Astrocyte of the spinal cord (primary cell): ENCODE results near the gene MT1F.
A peak's percentile ranks its signal among the peaks of the same experiment; 100 is the strongest.
"Not testable (repeated sequence)": the region's sequence is repeated elsewhere in the genome, so short reads cannot be mapped to it uniquely, and the experiment has no call there.

Experiments used
- DNase-seq: peaks from one replicate; pipeline ENCODE4 v3.0.0; 2011; ENCODE audit warnings: low read depth, low spot score
- H3K4me3 ChIP-seq: 2 replicates; pipeline ENCODE4 v1.5.1; 2011; ENCODE audit warnings: low read depth, mild to moderate bottlenecking, low read length, moderate library complexity
- in situ Hi-C: cut with HindIII; loops from 2 replicates; pipeline ENCODE4 v1.10.0; 2017; ENCODE audit warnings: low sequenced_read_pairs
- TF ChIP-seq, protein P1 (sequence below): IDR thresholded peaks from 2 replicates; pipeline ENCODE4 v1.5.1; 2012; ENCODE audit warnings: low read depth, mild to moderate bottlenecking, low read length, inconsistent platforms

Gene MT1F

DNA sequence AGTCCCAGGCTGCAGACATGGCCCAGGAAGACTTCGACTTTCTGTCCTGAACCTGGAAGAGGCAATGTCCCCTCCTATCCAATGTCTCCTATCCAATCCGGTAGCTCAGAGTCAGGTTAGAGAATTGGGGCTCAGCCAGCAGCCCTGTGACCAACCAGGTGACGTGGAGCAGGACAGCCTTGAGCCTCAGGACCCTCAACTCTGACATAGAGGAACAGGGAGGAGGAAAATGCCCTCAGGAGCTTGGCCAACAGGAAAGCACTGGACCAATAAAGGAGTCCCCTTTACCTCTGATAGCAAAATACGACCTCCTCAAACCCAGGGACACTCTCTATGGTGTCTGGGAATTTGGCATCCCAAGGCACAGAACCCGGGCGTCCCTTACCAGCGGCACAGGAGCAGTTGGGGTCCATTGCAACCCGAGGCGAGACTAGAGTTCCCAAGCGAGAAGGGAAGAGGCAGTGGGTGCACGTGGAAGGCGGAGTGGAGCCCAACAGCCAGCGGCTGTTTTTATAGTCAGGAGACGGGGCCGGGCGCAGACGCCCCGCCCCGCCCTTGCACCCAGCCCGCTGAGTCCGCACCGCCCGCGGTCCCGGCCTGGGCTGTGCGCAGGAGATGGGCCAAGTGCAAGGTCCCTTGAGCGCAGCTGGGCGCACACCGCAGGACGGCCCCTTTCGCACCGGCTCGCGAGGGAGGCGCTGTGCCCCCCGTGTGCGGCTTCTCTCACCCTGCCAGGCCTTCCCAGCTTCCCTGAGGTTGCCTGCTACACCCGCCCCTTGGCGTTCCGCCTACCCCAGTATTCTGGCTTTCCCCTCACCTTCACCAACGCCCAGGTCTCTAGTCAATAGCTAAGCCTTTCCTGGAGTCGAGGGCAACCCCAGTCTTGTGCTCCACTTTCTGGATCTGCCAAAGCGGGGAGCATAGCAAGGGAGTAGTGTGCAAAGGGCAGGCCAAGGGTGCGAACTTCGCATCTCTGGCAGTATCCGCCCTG lies 10.1 kb downstream of the MT1F start, which contains the start of gene MT1G:
TSS of gene MT1G (minus strand) at position 485 of the 991 bp plus-strand sequence. CDS start at position 413, 72 bp downstream.
- no peak within 1 kb of the TSS for H3K4me3 ChIP-seq
- in situ Hi-C loops: no loop called here
- DNase-seq: peak; percentile 12
- TF ChIP-seq, protein P1, sequence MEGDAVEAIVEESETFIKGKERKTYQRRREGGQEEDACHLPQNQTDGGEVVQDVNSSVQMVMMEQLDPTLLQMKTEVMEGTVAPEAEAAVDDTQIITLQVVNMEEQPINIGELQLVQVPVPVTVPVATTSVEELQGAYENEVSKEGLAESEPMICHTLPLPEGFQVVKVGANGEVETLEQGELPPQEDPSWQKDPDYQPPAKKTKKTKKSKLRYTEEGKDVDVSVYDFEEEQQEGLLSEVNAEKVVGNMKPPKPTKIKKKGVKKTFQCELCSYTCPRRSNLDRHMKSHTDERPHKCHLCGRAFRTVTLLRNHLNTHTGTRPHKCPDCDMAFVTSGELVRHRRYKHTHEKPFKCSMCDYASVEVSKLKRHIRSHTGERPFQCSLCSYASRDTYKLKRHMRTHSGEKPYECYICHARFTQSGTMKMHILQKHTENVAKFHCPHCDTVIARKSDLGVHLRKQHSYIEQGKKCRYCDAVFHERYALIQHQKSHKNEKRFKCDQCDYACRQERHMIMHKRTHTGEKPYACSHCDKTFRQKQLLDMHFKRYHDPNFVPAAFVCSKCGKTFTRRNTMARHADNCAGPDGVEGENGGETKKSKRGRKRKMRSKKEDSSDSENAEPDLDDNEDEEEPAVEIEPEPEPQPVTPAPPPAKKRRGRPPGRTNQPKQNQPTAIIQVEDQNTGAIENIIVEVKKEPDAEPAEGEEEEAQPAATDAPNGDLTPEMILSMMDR: no peak

DNA sequence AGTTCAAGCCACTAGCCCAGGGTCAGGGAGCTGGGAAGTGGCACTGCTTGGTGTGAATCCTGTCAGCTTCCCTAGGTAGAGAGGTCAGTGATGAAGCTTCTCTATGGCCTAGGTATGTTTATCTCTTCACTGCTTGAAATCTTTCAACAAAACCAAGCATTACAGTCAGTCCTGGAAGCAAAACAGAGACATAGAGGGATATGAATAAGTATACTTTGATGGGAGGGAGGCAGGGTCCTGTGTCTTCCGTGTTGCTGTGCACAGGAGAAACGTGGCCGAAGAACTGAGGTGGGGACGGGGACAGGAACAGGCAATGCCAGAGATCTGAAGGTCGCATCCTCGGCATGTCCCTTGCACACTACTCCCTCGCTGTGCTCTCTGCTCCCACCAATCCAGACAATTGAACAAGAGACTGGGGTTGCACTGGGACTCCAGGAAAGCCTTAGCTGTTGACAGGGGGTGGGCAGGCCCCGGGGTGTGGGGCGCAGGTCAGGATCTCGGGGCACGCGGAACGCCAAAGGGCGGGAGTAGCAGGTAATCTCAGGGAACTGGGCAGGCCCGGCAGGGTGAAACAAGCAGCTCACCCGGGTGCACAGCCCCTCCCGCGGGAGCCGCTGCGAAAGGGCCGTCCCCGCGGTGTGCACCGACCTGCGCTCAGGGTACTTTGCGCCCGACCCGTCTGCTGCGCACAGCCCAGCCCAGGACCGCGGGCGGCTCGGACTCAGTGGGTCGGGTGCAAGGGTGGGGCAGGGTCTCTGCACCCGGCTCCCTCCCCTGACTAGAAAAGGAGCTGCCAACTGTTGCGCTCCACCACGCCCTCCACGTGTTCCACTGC lies 11.5 kb downstream of the MT1F start, which contains the start of gene MT1H:
TSS of gene MT1H (plus strand) at position 810 of the 835 bp plus-strand sequence. CDS start 71 bp downstream, outside the sequence.
- DNase-seq: no peak
- in situ Hi-C loops: no loop called here
- TF ChIP-seq, protein P1: no peak

DNA sequence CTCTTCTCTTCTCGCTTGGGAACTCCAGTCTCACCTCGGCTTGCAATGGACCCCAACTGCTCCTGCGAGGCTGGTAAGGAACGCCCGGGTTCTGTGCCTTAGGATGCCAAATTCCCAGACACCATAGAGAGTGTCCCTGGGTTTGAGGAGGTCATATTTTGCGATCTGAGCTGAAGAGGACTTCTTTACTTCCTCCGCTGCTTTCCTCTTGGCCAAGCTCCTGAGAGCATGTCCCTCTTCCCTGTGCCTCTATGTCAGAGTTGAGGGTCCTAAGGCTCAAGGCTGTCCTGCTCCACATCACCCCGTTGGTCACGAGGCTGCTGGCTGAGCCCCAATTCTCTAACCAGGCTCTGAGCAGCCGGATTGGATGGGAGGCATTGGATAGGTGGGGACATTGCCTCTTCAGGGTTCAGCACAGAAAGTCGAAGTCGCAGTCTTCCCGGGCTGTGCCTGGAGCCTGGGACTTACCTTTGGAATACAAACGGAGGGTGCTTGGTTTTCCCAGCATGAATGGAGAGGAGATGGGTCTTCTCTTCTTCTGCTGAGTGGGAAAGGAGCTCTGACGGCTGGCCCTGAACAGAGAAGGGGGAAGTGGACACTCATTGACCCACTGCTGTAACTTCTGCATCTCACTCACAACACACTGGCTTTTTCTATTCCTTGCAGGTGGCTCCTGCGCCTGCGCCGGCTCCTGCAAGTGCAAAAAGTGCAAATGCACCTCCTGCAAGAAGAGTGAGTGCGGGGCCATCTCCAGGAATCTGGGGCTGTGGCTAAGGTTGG lies 12.3 kb downstream of the MT1F start:
- in situ Hi-C loops: no loop called here

More for the DNA sequence above, 11.5 kb downstream of the MT1F start, which contains the start of gene MT1H:
- no peak within 1 kb of the TSS for H3K4me3 ChIP-seq

DNA sequence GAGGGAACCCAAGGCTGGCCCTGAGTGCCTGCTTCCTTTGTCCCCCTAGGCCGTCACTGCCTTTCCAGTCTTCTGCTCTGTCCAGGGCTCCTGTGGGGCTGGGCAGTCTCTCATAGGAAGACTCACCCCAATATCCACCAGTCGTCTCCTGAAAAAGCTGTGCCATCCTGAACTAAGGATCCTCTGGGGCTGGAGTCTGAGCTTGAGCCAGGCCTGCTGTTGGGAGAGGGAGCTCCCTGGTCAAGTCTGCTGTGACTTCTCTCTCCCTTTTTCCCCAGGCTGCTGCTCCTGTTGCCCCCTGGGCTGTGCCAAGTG lies 12.8 kb downstream of the MT1F start:
- in situ Hi-C loops: no loop called here
- TF ChIP-seq, protein P1: no peak
- H3K4me3 ChIP-seq: no peak overlapping the region
- DNase-seq: no peak

More for the DNA sequence above, 12.3 kb downstream of the MT1F start:
- no peak for DNase-seq
- H3K4me3 ChIP-seq: no peak overlapping the region
- TF ChIP-seq, protein P1: no peak

DNA sequence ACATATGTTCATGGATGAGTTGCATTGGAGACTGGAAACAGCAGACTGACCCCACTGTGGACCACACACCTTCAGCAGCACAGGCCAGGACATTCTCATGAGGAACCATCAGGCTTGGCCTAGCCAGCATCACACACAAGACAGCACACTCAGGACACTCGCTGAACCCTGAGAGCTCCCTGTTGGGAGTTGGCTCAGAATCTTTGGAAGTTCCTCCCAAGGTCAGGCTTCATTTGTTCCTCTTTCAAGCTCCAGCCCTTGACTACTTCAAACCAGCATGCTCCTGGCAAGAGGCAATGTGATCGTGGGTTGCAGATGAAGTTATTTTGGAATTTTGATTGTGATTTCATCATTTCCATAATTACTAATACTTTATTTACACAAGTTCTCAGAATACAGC lies 13.9 kb downstream of the MT1F start:
- in situ Hi-C loops, H3K4me3 ChIP-seq: not testable (repeated sequence)
- DNase-seq: peak; percentile 16

DNA sequence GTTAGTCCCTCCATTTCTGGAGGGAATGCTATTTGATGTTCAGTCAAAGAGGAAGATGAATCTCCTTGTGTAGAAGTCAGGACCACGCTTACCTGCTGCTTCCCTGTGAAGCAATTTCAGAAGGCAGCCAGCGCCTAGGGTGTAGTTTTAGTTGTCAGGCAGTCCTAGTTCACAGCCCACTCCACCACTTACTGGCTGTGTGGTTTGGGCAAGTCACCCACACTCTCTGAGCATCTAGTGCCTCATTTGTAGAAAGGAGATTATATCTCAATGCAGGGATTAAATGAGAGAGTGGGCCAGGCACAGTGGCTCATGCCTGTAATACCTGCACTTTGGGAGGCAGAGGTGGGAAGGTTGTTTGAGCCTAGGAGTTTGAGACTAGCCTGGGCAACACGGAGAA lies 14.4 kb downstream of the MT1F start:
- in situ Hi-C loops: not testable (repeated sequence)

More for the DNA sequence above, 14.4 kb downstream of the MT1F start:
- DNase-seq, H3K4me3 ChIP-seq: not testable (repeated sequence)
